ENCODE data around the gene FASTKD2.

- no peak for TF ChIP-seq POLR2AphosphoS5 (IDR thresholded peaks at IDR 0.05)
- TF ChIP-seq, protein P1, sequence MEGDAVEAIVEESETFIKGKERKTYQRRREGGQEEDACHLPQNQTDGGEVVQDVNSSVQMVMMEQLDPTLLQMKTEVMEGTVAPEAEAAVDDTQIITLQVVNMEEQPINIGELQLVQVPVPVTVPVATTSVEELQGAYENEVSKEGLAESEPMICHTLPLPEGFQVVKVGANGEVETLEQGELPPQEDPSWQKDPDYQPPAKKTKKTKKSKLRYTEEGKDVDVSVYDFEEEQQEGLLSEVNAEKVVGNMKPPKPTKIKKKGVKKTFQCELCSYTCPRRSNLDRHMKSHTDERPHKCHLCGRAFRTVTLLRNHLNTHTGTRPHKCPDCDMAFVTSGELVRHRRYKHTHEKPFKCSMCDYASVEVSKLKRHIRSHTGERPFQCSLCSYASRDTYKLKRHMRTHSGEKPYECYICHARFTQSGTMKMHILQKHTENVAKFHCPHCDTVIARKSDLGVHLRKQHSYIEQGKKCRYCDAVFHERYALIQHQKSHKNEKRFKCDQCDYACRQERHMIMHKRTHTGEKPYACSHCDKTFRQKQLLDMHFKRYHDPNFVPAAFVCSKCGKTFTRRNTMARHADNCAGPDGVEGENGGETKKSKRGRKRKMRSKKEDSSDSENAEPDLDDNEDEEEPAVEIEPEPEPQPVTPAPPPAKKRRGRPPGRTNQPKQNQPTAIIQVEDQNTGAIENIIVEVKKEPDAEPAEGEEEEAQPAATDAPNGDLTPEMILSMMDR (IDR thresholded peaks at IDR 0.05), result no peak
Measured at GRCh38 chr2:206832873-206833272, 67.5 kb downstream of the FASTKD2 start.

All from breast epithelium (tissue), 3 donors.